AG09309 (cell line): Measurements from ENCODE around the gene U2AF1L4.

Source experiments
- DNase-seq: peaks from one replicate; pipeline ENCODE4 v3.0.0-alpha.2; 2010; ENCODE audit warnings: low read depth
- H3K4me3 ChIP-seq: 2 replicates; pipeline ENCODE4 v1.5.1; 2011; ENCODE audit warnings: mild to moderate bottlenecking, low read depth, low read length, moderate library complexity; ENCODE audit not compliant: control insufficient read depth
- TF ChIP-seq, protein P1 (sequence below): IDR thresholded peaks from 2 replicates; pipeline ENCODE4 v1.5.1; 2011; ENCODE audit warnings: mild to moderate bottlenecking, low read depth, low read length, inconsistent platforms; ENCODE audit not compliant: insufficient read depth, control insufficient read depth; ENCODE audit errors: missing control alignments

The U2AF1L4 gene

DNA sequence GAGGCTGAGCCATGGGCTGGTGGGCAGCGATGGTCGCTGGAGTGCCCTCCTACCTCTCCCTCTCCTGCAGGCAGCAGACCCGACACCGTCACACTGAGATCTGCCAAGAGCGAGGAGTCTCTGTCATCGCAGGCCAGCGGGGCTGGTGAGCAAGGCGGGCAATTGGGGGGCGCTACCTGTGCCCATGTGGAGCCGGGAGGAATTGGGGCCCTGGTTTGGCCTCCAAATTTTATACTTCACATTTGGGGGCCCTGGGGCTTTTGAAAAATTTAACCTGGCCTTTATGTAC lies 40.1 kb upstream of the U2AF1L4 start:
- TF ChIP-seq, protein P1, sequence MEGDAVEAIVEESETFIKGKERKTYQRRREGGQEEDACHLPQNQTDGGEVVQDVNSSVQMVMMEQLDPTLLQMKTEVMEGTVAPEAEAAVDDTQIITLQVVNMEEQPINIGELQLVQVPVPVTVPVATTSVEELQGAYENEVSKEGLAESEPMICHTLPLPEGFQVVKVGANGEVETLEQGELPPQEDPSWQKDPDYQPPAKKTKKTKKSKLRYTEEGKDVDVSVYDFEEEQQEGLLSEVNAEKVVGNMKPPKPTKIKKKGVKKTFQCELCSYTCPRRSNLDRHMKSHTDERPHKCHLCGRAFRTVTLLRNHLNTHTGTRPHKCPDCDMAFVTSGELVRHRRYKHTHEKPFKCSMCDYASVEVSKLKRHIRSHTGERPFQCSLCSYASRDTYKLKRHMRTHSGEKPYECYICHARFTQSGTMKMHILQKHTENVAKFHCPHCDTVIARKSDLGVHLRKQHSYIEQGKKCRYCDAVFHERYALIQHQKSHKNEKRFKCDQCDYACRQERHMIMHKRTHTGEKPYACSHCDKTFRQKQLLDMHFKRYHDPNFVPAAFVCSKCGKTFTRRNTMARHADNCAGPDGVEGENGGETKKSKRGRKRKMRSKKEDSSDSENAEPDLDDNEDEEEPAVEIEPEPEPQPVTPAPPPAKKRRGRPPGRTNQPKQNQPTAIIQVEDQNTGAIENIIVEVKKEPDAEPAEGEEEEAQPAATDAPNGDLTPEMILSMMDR: no peak
- DNase-seq: no peak
- H3K4me3 ChIP-seq: no peak overlapping the region

DNA sequence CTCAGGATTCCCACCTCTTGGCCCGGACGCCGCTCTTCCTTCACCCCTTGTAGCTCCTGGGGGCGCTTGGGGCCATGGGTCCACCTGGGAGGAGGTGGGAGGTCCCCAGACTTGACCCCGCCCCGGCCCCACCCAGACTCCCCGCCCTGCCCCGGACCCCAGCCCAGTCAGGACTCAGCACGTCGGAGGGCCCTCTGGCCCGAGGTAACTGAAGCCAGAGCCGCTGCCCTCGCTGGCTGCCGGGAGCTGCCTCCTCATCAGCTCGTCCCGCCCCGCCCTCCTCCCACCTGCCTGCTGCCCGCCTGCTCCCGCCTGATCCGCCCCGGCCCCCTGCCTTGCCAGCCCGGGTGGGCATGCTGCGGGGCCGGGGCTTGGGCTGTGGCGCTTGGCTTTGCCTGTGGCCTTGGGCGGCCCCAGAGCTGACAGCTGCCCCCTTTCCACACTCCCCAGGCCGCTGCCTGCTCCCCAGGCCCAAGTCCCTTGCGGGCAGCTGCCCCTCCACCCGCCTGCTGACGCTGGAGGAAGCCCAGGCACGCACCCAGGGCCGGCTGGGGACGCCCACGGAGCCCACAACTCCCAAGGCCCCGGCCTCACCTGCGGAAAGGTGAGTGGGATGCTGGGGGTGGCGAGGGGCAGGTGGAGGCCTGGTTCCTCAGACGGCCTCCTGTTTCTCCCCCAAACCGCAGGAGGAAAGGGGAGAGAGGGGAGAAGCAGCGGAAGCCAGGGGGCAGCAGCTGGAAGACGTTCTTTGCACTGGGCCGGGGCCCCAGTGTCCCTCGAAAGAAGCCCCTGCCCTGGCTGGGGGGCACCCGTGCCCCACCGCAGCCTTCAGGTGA lies 39.5 kb upstream of the U2AF1L4 start:
- H3K4me3 ChIP-seq: no peak overlapping the region
- TF ChIP-seq, protein P1: no peak
- no peak for DNase-seq

DNA sequence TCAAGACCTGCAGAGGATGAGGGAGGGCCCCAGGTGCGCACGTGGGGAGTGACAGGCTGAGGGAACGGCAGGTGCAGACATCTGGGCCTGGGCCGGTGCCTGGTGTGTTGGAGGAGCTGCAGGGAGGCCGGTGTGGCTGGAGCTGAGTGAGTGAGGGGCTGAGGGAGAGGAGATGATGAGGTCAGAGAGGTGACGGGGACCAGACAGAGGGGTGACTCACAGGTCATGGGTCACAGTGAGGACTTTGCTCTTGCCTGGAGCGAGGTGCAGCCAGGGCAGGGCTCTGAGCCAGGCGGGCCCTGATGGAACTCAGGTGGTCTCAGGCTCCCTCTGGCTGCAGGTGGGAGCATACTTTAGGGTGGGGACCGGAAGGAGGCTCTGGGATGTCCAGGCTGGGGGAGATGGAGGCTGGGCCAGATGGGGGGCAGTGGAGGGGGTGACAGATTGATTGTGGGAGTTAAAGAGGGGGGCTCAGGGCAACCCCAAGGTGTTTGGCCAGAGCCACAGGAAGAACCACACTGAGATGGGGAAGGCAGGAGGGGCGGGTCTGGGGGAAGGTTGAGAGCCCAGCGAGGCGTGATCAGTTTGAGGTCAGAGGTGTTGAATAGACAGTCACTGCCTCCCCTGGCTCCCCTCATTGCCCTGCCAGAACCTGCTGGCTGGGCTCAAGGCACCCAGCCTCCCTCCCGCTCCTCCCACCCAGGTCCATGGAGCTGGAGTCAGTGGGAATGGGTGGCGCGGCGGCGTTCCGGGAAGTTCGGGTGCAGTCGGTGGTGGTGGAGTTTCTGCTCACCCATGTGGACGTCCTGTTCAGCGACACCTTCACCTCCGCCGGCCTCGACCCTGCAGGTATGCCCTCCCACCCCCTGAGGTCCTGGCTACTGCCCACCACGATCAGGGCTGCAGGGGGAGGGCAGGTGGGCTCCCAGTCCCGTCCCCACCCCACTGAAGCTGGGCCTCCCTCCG lies 38.5 kb upstream of the U2AF1L4 start:
- DNase-seq: no peak
- TF ChIP-seq, protein P1: no peak

DNA sequence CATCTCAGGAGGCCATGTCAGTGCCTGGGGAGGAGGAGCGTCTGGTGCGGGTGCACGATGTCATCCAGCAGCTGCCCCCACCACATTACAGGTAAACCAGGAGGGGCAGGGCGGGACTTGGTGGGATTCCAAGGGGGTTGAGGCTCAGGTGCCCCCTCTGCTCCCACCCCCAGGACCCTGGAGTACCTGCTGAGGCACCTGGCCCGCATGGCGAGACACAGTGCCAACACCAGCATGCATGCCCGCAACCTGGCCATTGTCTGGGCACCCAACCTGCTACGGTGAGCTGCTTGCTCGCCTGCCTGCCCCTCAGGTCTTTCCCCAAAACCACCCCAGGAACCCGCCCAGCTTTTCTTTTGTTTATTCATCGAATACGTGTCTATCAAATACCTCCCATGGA lies 37.4 kb upstream of the U2AF1L4 start:
- H3K4me3 ChIP-seq: no peak overlapping the region
- TF ChIP-seq, protein P1: no peak
- no peak for DNase-seq

More for the DNA sequence above, 38.5 kb upstream of the U2AF1L4 start:
- no peak overlapping the region for H3K4me3 ChIP-seq

DNA sequence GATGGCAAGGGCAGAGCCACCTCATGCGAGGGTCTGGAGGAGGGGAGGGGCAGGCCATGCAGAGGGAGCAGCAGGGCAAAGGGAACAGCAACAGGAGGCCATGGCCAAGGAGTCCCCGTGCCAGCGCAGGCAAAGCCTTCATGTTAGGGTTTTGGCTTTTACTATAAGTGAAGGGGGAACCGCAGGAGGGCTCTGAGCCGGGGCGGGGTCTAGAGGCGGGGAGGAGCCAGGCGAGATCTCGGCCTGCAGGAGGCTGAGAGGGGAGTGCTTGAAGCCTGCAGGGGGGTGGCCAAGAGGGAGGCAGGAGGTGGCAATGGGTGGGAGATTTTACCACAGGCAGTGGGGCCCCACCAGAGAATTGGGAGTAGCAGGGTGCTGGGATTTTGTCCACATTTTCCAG lies 36.4 kb upstream of the U2AF1L4 start:
- no peak for DNase-seq
- TF ChIP-seq, protein P1: no peak
- no peak overlapping the region for H3K4me3 ChIP-seq

DNA sequence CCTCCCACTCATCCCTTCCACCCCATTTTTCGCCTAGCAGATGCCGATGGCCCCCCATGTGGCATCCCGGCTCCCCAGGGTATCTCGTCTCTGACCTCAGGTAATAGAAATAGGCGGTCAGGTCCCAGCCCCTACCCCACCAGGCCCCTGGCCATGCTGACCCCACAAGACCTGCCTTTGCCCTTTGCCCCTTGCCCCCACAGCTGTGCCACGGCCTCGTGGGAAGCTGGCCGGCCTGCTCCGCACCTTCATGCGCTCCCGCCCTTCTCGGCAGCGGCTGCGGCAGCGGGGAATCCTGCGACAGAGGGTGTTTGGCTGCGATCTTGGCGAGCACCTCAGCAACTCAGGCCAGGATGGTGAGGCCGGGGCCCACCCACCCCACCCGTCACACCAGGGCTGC lies 35.5 kb upstream of the U2AF1L4 start:
- TF ChIP-seq, protein P1: no peak
- H3K4me3 ChIP-seq: no peak overlapping the region
- no peak for DNase-seq
